Vein endothelial cell (primary cell): ENCODE data around the gene PAPOLA. TPM values are rescaled to one million over a fixed set of nuclear protein-coding genes. Genes with fewer than 3 reads are reported as not detected.

Source experiments
- total RNA-seq: library from RNA; depleted of rRNA; stranded (reverse); fragments of >200 nt; gene quantifications from 2 replicates; pipeline ENCODE4 v1.2.3, GENCODE V29; 2012

PAPOLA gene
- total RNA-seq: 119 and 131 TPM in 2 replicates

DNA sequence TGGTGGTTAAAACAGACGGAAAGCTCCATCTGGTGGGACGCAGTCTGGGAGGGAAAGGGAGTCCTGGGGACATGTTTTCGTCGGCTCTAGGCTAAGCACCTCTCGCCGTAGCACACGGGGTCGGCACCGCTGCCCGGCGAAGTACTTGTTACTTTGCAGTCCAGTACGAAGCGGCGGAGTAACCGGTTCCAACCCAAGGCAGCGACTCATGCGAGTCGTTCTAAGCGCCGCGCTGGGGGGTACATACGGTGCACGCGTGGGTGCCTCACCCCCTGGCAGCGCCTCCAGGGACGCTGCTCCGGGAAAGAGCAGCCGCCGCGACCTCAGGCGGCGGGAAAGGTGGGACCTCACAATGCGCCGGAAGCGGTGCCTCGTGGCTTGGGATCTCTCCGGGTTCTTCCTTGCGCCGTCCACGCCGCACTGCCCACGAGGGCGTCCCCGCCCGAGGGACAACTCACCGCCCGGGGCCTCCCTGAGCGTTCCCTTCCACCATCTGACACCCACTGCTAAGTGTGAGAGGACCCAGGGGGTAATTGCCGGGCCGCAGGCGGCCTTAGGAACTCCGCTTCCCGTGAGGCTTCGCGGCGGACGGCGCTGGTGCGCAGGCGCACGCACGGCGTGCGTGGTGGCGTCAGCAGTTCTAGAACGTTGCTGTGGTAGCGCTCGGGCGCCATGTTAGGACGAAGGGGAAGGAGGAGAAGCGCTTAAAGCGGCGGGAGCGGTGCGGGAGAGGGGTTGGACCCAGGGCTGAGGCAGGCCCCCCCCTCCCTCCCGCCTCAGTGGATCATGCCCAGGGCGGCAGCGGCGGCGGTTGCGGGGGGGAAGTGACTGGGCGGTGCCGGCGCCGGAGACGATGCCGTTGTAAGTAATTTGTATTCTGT, at the start of gene PAPOLA:
Gene PAPOLA (plus strand): TSS at position 643 of the 881 bp plus-strand sequence. CDS start 211 bp downstream, at position 854.

Other genes starting within 250 kb of the PAPOLA start
- not detected in 2 replicates for gene BDKRB1, start 246.2 kb upstream of the PAPOLA start, total RNA-seq
- 20.9 and 27.6 TPM in 2 replicates for gene ATG2B, start 139.0 kb upstream of the PAPOLA start, total RNA-seq
- 24.8 and 40.3 TPM in 2 replicates for gene GSKIP, start 138.9 kb upstream of the PAPOLA start, total RNA-seq
- gene AK7, start 110.3 kb upstream of the PAPOLA start, total RNA-seq: 0.33 and 0.96 TPM in 2 replicates